Brain microvascular endothelial cell (primary cell): ENCODE results near the gene PIANP.
"Not testable (repeated sequence)": the region's sequence is repeated elsewhere in the genome, so short reads cannot be mapped to it uniquely, and the experiment has no call there.

ENCODE experiments used
- DNase-seq: peaks from one replicate; pipeline ENCODE4 v3.0.0-alpha.2; 2020
- H3K27ac ChIP-seq: fragments of 250-450 bp; sonication (Bioruptor Pico); 2 replicates; pipeline ENCODE4 v1.5.1; 2020; ENCODE audit warnings: mild to moderate bottlenecking, moderate library complexity
- H3K27me3 ChIP-seq: fragments of 250-450 bp; sonication (Bioruptor Pico); replicated peaks from 2 replicates; pipeline ENCODE4 v1.5.1; 2020; ENCODE audit warnings: mild to moderate bottlenecking
- H3K36me3 ChIP-seq: fragments of 250-450 bp; sonication (Bioruptor Pico); replicated peaks from 2 replicates; pipeline ENCODE4 v1.5.1; 2020; ENCODE audit warnings: mild to moderate bottlenecking
- H3K4me3 ChIP-seq: 2 replicates; pipeline ENCODE4 v1.5.1; 2011; ENCODE audit warnings: low read depth, mild to moderate bottlenecking, control low read depth, low read length, moderate library complexity
- CTCF ChIP-seq: IDR thresholded peaks from 2 replicates; pipeline ENCODE4 v1.5.1; 2011; ENCODE audit warnings: low read depth, mild to moderate bottlenecking, moderate library complexity, low read length, control low read depth, inconsistent platforms; ENCODE audit errors: missing control alignments
- in situ Hi-C: cut with HindIII; loops from 2 replicates; pipeline ENCODE4 v1.10.0; 2017; ENCODE audit warnings: low sequenced_read_pairs, low pct_ligation_motif_present

PIANP gene

GRCh38 chr12:6700646-6701051 lies at the start of gene PIANP:
PIANP (minus strand) TSS chr12:6700815; CDS start chr12:6698061, 2,754 bp downstream.
- in situ Hi-C loops: no loop called here
- DNase-seq: no peak
- peak within 1 kb of the TSS; percentile 55 for H3K4me3 ChIP-seq
- H3K27me3 ChIP-seq: peaks cover 28% of the 10 kb centered on the region
- no peak for TF ChIP-seq CTCF
- H3K27ac ChIP-seq: no peak within 1 kb of the TSS
- H3K36me3 ChIP-seq: no peaks in the 10 kb centered on the region

GRCh38 chr12:6748761-6749160 lies 48.1 kb upstream of the PIANP start:
- in situ Hi-C loops: no loop called here
- TF ChIP-seq CTCF: no peak
- H3K36me3 ChIP-seq: peaks cover 55% of the 10 kb centered on the region
- no peak overlapping the region for H3K4me3 ChIP-seq
- no peak overlapping the region for H3K27ac ChIP-seq
- no peaks in the 10 kb centered on the region for H3K27me3 ChIP-seq
- no peak for DNase-seq

- no peak for DNase-seq
- no peaks in the 10 kb centered on the region for H3K27me3 ChIP-seq
- H3K4me3 ChIP-seq: no peak overlapping the region
- no peak overlapping the region for H3K27ac ChIP-seq
- peaks cover 55% of the 10 kb centered on the region for H3K36me3 ChIP-seq
- in situ Hi-C loops: no loop called here
- no peak for TF ChIP-seq CTCF
These were observed 46.6 kb upstream of the PIANP start for GRCh38 chr12:6747216-6747615.

- no peak for TF ChIP-seq CTCF
- DNase-seq: no peak
- Histone ChIP-seq H3K27me3 (no peaks in the 10 kb centered on the region), H3K27ac (no peak overlapping the region), H3K36me3 (peaks cover 46% of the 10 kb centered on the region), H3K4me3 (no peak overlapping the region)
- in situ Hi-C loops: no loop called here
These were observed 45.3 kb upstream of the PIANP start for GRCh38 chr12:6745741-6746525.

GRCh38 chr12:6743300-6743699 lies 42.7 kb upstream of the PIANP start:
- not testable (repeated sequence) for H3K27ac ChIP-seq

GRCh38 chr12:6742834-6743233 lies 42.2 kb upstream of the PIANP start:
- H3K4me3 ChIP-seq: no peak overlapping the region
- in situ Hi-C loops: no loop called here
- H3K27ac ChIP-seq: no peak overlapping the region
- no peak for DNase-seq
- peaks cover 16% of the 10 kb centered on the region for H3K36me3 ChIP-seq
- H3K27me3 ChIP-seq: no peaks in the 10 kb centered on the region
- no peak for TF ChIP-seq CTCF

More at GRCh38 chr12:6743300-6743699, 42.7 kb upstream of the PIANP start:
- H3K4me3 ChIP-seq, DNase-seq, H3K27me3 ChIP-seq, in situ Hi-C loops: not testable (repeated sequence)
- H3K36me3 ChIP-seq: peaks cover 21% of the 10 kb centered on the region

GRCh38 chr12:6742080-6742479 lies 41.5 kb upstream of the PIANP start:
- H3K27ac ChIP-seq, H3K36me3 ChIP-seq, H3K4me3 ChIP-seq, H3K27me3 ChIP-seq, in situ Hi-C loops, DNase-seq: not testable (repeated sequence)
